Naive thymus-derived CD4-positive, alpha-beta T cell (primary cell): ENCODE measurements around the gene ANKRD52. TPM values are rescaled to one million over a fixed set of nuclear protein-coding genes. Genes with fewer than 3 reads are reported as not detected.

ENCODE experiments used
- ATAC-seq: fragments of 150-1000 bp; cut with Tn5 transposase; 2 replicates; pipeline ENCODE4 v1.10.0; 2021; ENCODE audit warnings: mild to moderate bottlenecking, moderate library complexity
- CTCF ChIA-PET: fragments of 350-600 bp; sonication (Branson Sonifier 250); formaldehyde crosslinking; loops from one replicate; lab custom pipeline; 2021; ENCODE audit warnings: antibody characterized with exemption; lab: Charles Lee
- POLR2A ChIA-PET: fragments of 350-600 bp; sonication (Branson Sonifier 250); formaldehyde crosslinking; loops from one replicate; lab custom pipeline; 2021; ENCODE audit warnings: antibody characterized with exemption, inconsistent platforms; lab: Charles Lee
- DNase-seq, 9 donors: peaks; one replicate each; pipeline versions ENCODE4 v3.0.0 to v3.0.0-alpha.2; 2020 to 2022; ENCODE audit warnings: mixed read lengths in 1 of 9
- H3K27ac ChIP-seq: one replicate; pipeline ENCODE4 v1.7.0; 2013; ENCODE audit warnings: mild to moderate bottlenecking, low read depth, low read length, moderate library complexity
- H3K27me3 ChIP-seq, 2 donors: one replicate each; pipeline ENCODE4 v1.7.0; 2013; ENCODE audit warnings: low read length in 2 of 2, mild to moderate bottlenecking in 2 of 2, moderate library complexity in 2 of 2; ENCODE audit not compliant: control insufficient read depth in 2 of 2, insufficient read depth in 2 of 2
- H3K36me3 ChIP-seq, 3 experiments: 1 replicate in 2 of 3; 2 replicates in 1 of 3; pipeline ENCODE4 v1.7.0; 2013; ENCODE audit warnings: low read length in 3 of 3, mild to moderate bottlenecking in 3 of 3, moderate library complexity in 1 of 3; ENCODE audit not compliant: insufficient read depth in 3 of 3, control insufficient read depth in 2 of 3
- H3K4me1 ChIP-seq, 2 donors: one replicate each; pipeline ENCODE4 v1.7.0; 2013; ENCODE audit warnings: low read length in 2 of 2, mild to moderate bottlenecking in 2 of 2, moderate library complexity in 1 of 2; ENCODE audit not compliant: control insufficient read depth in 2 of 2, insufficient read depth in 2 of 2
- H3K4me3 ChIP-seq: 2 replicates; pipeline ENCODE4 v1.7.0; 2013; ENCODE audit warnings: mild to moderate bottlenecking, low read length
- H3K9me3 ChIP-seq, 3 experiments: 1 replicate in 2 of 3; 2 replicates in 1 of 3; pipeline ENCODE4 v1.7.0; 2013; ENCODE audit warnings: low read length in 3 of 3; ENCODE audit not compliant: control insufficient read depth in 2 of 3
- H3K27ac Mint-ChIP-seq, 9 donors: one replicate each; pipeline ENCODE4 v1.8.0; 2020 to 2022; ENCODE audit warnings: mixed read lengths in 9 of 9, mild to moderate bottlenecking in 8 of 9, moderate library complexity in 5 of 9, inconsistent platforms in 2 of 9
- H3K27me3 Mint-ChIP-seq, 5 donors: one replicate each; pipeline ENCODE4 v1.8.0; 2021 to 2022; ENCODE audit warnings: mixed read lengths in 5 of 5, mild to moderate bottlenecking in 1 of 5
- H3K36me3 Mint-ChIP-seq, 5 donors: one replicate each; pipeline ENCODE4 v1.8.0; 2020 to 2022; ENCODE audit warnings: mixed read lengths in 5 of 5, mild to moderate bottlenecking in 3 of 5, inconsistent platforms in 1 of 5
- H3K4me1 Mint-ChIP-seq, 7 donors: one replicate each; pipeline ENCODE4 v1.8.0; 2020 to 2022; ENCODE audit warnings: mixed read lengths in 7 of 7, mild to moderate bottlenecking in 3 of 7, inconsistent platforms in 1 of 7
- H3K4me3 Mint-ChIP-seq, 10 donors: one replicate each; pipeline ENCODE4 v1.8.0; 2020 to 2022; ENCODE audit warnings: mild to moderate bottlenecking in 10 of 10, mixed read lengths in 10 of 10, moderate library complexity in 6 of 10, inconsistent platforms in 2 of 10
- H3K9me3 Mint-ChIP-seq, 11 donors: one replicate each; pipeline ENCODE4 v1.8.0; 2020 to 2022; ENCODE audit warnings: mixed read lengths in 11 of 11, mild to moderate bottlenecking in 4 of 11, inconsistent platforms in 1 of 11, moderate library complexity in 1 of 11
- intact Hi-C, 2 donors: fragments of 100-400 bp; cut with micrococcal nuclease; formaldehyde crosslinking; loops; one replicate each; pipeline ENCODE4 v1.15.1; 2023
- polyA plus RNA-seq, 2 donors: library from polyadenylated mRNA; unstranded; fragments of 300-500 nt; fragmentation: Illumina TruSeq; gene quantifications; one replicate each; pipeline ENCODE4 v1.2.3, GENCODE V29; 2021
- total RNA-seq, 6 experiments: library from RNA in 5 of 6; stranded (reverse) in 5 of 6; gene quantifications; 1 replicate in 5 of 6; 2 replicates in 1 of 6; pipeline ENCODE4 v1.2.3 and lab custom pipeline; 2021 to 2026

Gene ANKRD52
- total and polyA plus RNA-seq, 7 experiments from 2014 or later, result 5.1 to 64.4 (median 33.7) TPM

- intact Hi-C loops, result loop anchor here in 1 of 2 donors (5.0 kb wide), 1 partner anchor 48 kb away; no protein-coding TSS in a partner anchor
- Mint-ChIP-seq H3K4me1 (peaks cover 13 to 27% (median 22%) of the 10 kb centered on the region in 7 donors), H3K9me3 (no peaks in the 10 kb centered on the region), H3K27me3 (no peaks in the 10 kb centered on the region), H3K36me3 (peaks cover 0 to 38% (median 11%) of the 10 kb centered on the region in 5 donors), H3K4me3 (peak overlapping the region in 4 of 10 donors; percentile 28 to 91 (median 64)), H3K27ac (peak overlapping the region in 3 of 9 donors; percentile 27 to 72 (median 32))
- peaks cover 18 to 53% (median 26%) of the 10 kb centered on the region in 3 experiments for H3K36me3 ChIP-seq
- no peaks in the 10 kb centered on the region for H3K27me3 ChIP-seq
- DNase-seq (no peak), ATAC-seq (no peak)
- no peak overlapping the region for H3K27ac ChIP-seq
- POLR2A ChIA-PET, result interaction anchor here (0.6 to 2.2 kb wide), 5 partner anchors 11 to 430 kb away, joined by 3 to 6 read pairs (median 5); partner anchors contain the start of genes COQ10A and RNF41
- CTCF ChIA-PET, result interaction anchor here (1.2 to 1.4 kb wide), 2 partner anchors 11 to 136 kb away, joined by 3 to 5 read pairs; partner anchors contain the start of gene COQ10A
- no peaks in the 10 kb centered on the region for H3K9me3 ChIP-seq
- H3K4me1 ChIP-seq, result peaks cover 18 to 19% of the 10 kb centered on the region in 2 donors
- no peak overlapping the region for H3K4me3 ChIP-seq
Measured at GRCh38 chr12:56255671-56256070, 2.5 kb downstream of the ANKRD52 start.

- no peak overlapping the region for H3K4me3 Mint-ChIP-seq
- no peak for DNase-seq
- no peaks in the 10 kb centered on the region for H3K27me3 Mint-ChIP-seq
- POLR2A ChIA-PET, result interaction anchor here (0.5 to 1.4 kb wide), 3 partner anchors 8 to 63 kb away, joined by 3 read pairs; no protein-coding TSS in a partner anchor
- no peak overlapping the region for H3K27ac Mint-ChIP-seq
- ATAC-seq, result no peak
- Histone ChIP-seq H3K9me3 (no peaks in the 10 kb centered on the region), H3K27ac (no peak overlapping the region), H3K27me3 (no peaks in the 10 kb centered on the region), H3K4me1 (peaks cover 12 to 14% of the 10 kb centered on the region in 2 donors), H3K4me3 (no peak overlapping the region), H3K36me3 (peaks cover 21 to 71% (median 28%) of the 10 kb centered on the region in 3 experiments)
- no peaks in the 10 kb centered on the region for H3K9me3 Mint-ChIP-seq
- peaks cover 0 to 43% (median 11%) of the 10 kb centered on the region in 5 donors for H3K36me3 Mint-ChIP-seq
- intact Hi-C loops, result no loop called here
- H3K4me1 Mint-ChIP-seq, result peaks cover 8 to 20% (median 15%) of the 10 kb centered on the region in 7 donors
- CTCF ChIA-PET, result no interaction called here
Measured at GRCh38 chr12:56253091-56253490, 5.1 kb downstream of the ANKRD52 start.

- ChIA-PET POLR2A (interaction anchor here (0.5 to 1.4 kb wide), 2 partner anchors 9 to 62 kb away, joined by 3 read pairs; no protein-coding TSS in a partner anchor), CTCF (no interaction called here)
- H3K27ac Mint-ChIP-seq, result no peak overlapping the region
- H3K4me1 Mint-ChIP-seq, result peaks cover 8 to 20% (median 15%) of the 10 kb centered on the region in 7 donors
- DNase-seq (no peak), ATAC-seq (no peak)
- H3K27me3 ChIP-seq, result no peaks in the 10 kb centered on the region
- no peak overlapping the region for H3K4me3 ChIP-seq
- no peak overlapping the region for H3K4me3 Mint-ChIP-seq
- H3K36me3 ChIP-seq, result peaks cover 21 to 72% (median 32%) of the 10 kb centered on the region in 3 experiments
- intact Hi-C loops, result no loop called here
- H3K9me3 Mint-ChIP-seq, result no peaks in the 10 kb centered on the region
- peaks cover 12 to 14% of the 10 kb centered on the region in 2 donors for H3K4me1 ChIP-seq
- H3K27me3 Mint-ChIP-seq, result no peaks in the 10 kb centered on the region
- peaks cover 0 to 44% (median 11%) of the 10 kb centered on the region in 5 donors for H3K36me3 Mint-ChIP-seq
- H3K9me3 ChIP-seq, result no peaks in the 10 kb centered on the region
- no peak overlapping the region for H3K27ac ChIP-seq
Measured at GRCh38 chr12:56252649-56253048, 5.5 kb downstream of the ANKRD52 start.

GRCh38 chr12:56248711-56249110, 9.5 kb downstream of the ANKRD52 start:
- Mint-ChIP-seq H3K9me3 (no peaks in the 10 kb centered on the region), H3K4me3 (no peak overlapping the region), H3K4me1 (peaks cover 0 to 3% (median 0%) of the 10 kb centered on the region in 7 donors), H3K27ac (peak overlapping the region in 2 of 9 donors; percentile 50 to 59), H3K36me3 (peaks cover 4 to 49% (median 11%) of the 10 kb centered on the region in 5 donors), H3K27me3 (no peaks in the 10 kb centered on the region)
- Histone ChIP-seq H3K27me3 (no peaks in the 10 kb centered on the region), H3K4me3 (no peak overlapping the region), H3K9me3 (no peaks in the 10 kb centered on the region), H3K36me3 (peaks cover 20 to 86% (median 51%) of the 10 kb centered on the region in 3 experiments), H3K4me1 (no peaks in the 10 kb centered on the region), H3K27ac (no peak overlapping the region)
- no peak for DNase-seq
- intact Hi-C loops, result no loop called here
- ChIA-PET CTCF (no interaction called here), POLR2A (interaction anchor here (0.7 kb wide), 1 partner anchor 17 kb away, joined by 3 read pairs; no protein-coding TSS in a partner anchor)
- ATAC-seq, result no peak

- Mint-ChIP-seq H3K4me1 (peaks cover 0 to 3% (median 0%) of the 10 kb centered on the region in 7 donors), H3K4me3 (no peak overlapping the region), H3K9me3 (no peaks in the 10 kb centered on the region), H3K36me3 (peaks cover 4 to 41% (median 11%) of the 10 kb centered on the region in 5 donors), H3K27ac (no peak overlapping the region), H3K27me3 (no peaks in the 10 kb centered on the region)
- no peak overlapping the region for H3K27ac ChIP-seq
- no peak overlapping the region for H3K4me3 ChIP-seq
- no peaks in the 10 kb centered on the region for H3K9me3 ChIP-seq
- no peaks in the 10 kb centered on the region for H3K4me1 ChIP-seq
- POLR2A ChIA-PET, result interaction anchor here (0.7 to 1.6 kb wide), 3 partner anchors 10 to 51 kb away, joined by 3 to 6 read pairs (median 4); partner anchors contain the start of gene ANKRD52
- ATAC-seq (no peak), DNase-seq (no peak)
- no peaks in the 10 kb centered on the region for H3K27me3 ChIP-seq
- CTCF ChIA-PET, result interaction anchor here (0.9 kb wide), 1 partner anchor 10 kb away, joined by 3 read pairs; the partner anchor contains the start of gene ANKRD52
- intact Hi-C loops, result no loop called here
- peaks cover 13 to 86% (median 44%) of the 10 kb centered on the region in 3 experiments for H3K36me3 ChIP-seq
Measured at GRCh38 chr12:56247923-56248322, 10.3 kb downstream of the ANKRD52 start.

GRCh38 chr12:56244494-56244893, 13.7 kb downstream of the ANKRD52 start:
- Histone ChIP-seq H3K4me1 (no peaks in the 10 kb centered on the region), H3K27me3 (no peaks in the 10 kb centered on the region), H3K27ac (no peak overlapping the region), H3K36me3 (peaks cover 3 to 96% (median 45%) of the 10 kb centered on the region in 3 experiments), H3K4me3 (no peak overlapping the region), H3K9me3 (no peaks in the 10 kb centered on the region)
- Mint-ChIP-seq H3K27me3 (no peaks in the 10 kb centered on the region), H3K4me1 (peaks cover 0 to 4% (median 0%) of the 10 kb centered on the region in 7 donors), H3K36me3 (peaks cover 0 to 45% (median 10%) of the 10 kb centered on the region in 5 donors), H3K4me3 (no peak overlapping the region), H3K27ac (no peak overlapping the region), H3K9me3 (no peaks in the 10 kb centered on the region)
- CTCF ChIA-PET, result no interaction called here
- POLR2A ChIA-PET, result interaction anchor here (0.6 kb wide), 1 partner anchor 36 kb away, joined by 3 read pairs; no protein-coding TSS in a partner anchor
- no peak for DNase-seq
- intact Hi-C loops, result no loop called here
- no peak for ATAC-seq
